Colonic mucosa (tissue), 4 donors: Measurements from ENCODE around the gene UTY. TPM values are rescaled to one million over a fixed set of nuclear protein-coding genes. Genes with fewer than 3 reads are reported as not detected.

Source experiments
- DNase-seq: peaks from one replicate; pipeline ENCODE4 v3.0.0-alpha.2; 2020
- H3K27ac ChIP-seq: fragments of 200-600 bp; one replicate; pipeline ENCODE4 v1.8.0; 2021
- H3K27me3 ChIP-seq: fragments of 200-600 bp; one replicate; pipeline ENCODE4 v1.8.0; 2021
- H3K36me3 ChIP-seq: fragments of 200-600 bp; one replicate; pipeline ENCODE4 v1.8.0; 2021
- H3K4me1 ChIP-seq: fragments of 200-600 bp; one replicate; pipeline ENCODE4 v1.8.0; 2021; ENCODE audit warnings: mild to moderate bottlenecking
- H3K4me3 ChIP-seq: fragments of 200-600 bp; one replicate; pipeline ENCODE4 v1.8.0; 2021
- H3K9ac ChIP-seq, 2 donors: one replicate each; pipeline ENCODE4 v1.7.0; 2013; ENCODE audit warnings: control low read depth in 2 of 2, low read depth in 2 of 2, low read length in 2 of 2
- H3K9me3 ChIP-seq: fragments of 200-600 bp; one replicate; pipeline ENCODE4 v1.8.0; 2021
- intact Hi-C: fragments of 100-400 bp; cut with DNase I; formaldehyde crosslinking; loops from one replicate; pipeline ENCODE4 v1.14.1; 2022
- total RNA-seq, 2 donors: library from RNA; stranded (reverse); fragmentation: NEBNext Ultra II Directional in 1 of 2; extraction: Animal tissue kit (Norgen Biotek cat#: 25700) in 1 of 2; gene quantifications; one replicate each; pipeline ENCODE4 v1.2.1, GENCODE V29; 2021
- TF ChIP-seq, protein P1 (sequence below): fragments of 200-600 bp; IDR thresholded peaks from one replicate; pipeline ENCODE4 v1.8.0; 2022; ENCODE audit warnings: antibody characterized with exemption, mild to moderate bottlenecking
- donor health status: healthy.
- donor health status: DM: no; HTN: no; CAD: no.
- donor health status: DM: no; HTN: no; CAD: no.

UTY gene
- total RNA-seq, 2 donors from 2014 or later: 0.12 TPM; not detected in 1

DNA sequence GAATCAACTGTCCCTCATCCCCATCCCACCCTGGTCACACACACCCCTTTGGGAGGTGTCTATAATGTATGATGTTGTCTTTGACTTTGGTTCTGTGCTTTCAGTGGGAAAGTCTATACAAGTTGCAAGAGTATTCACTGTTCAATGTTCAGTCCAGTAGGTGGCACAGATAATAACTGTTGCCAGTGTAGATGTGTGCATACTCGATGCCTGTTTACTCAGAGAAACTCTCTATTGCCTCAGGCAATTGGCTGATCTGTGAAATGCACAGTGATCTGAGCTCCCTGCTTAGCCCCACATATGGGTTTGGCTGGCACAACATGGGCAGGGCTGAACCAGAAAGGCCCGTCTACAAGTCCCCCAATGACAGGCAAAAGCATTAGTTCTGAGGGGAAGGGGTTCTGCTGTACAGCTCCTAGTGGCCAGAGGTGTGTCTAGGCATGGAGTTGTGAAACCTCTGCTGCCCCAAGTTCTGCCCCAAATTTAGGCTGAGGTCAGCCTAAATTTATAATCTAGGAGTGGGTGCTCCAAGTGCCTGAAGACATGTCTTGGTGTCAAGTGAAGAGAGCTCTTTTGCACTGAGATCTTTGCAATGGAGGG is 252.4 kb downstream of the UTY start:
- intact Hi-C loops: no loop called here
- no peak overlapping the region for H3K27ac ChIP-seq
- TF ChIP-seq, protein P1, sequence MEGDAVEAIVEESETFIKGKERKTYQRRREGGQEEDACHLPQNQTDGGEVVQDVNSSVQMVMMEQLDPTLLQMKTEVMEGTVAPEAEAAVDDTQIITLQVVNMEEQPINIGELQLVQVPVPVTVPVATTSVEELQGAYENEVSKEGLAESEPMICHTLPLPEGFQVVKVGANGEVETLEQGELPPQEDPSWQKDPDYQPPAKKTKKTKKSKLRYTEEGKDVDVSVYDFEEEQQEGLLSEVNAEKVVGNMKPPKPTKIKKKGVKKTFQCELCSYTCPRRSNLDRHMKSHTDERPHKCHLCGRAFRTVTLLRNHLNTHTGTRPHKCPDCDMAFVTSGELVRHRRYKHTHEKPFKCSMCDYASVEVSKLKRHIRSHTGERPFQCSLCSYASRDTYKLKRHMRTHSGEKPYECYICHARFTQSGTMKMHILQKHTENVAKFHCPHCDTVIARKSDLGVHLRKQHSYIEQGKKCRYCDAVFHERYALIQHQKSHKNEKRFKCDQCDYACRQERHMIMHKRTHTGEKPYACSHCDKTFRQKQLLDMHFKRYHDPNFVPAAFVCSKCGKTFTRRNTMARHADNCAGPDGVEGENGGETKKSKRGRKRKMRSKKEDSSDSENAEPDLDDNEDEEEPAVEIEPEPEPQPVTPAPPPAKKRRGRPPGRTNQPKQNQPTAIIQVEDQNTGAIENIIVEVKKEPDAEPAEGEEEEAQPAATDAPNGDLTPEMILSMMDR: no peak
- no peak for DNase-seq
- no peaks in the 10 kb centered on the region for H3K4me1 ChIP-seq
- no peak overlapping the region for H3K4me3 ChIP-seq
- no peaks in the 10 kb centered on the region for H3K27me3 ChIP-seq
- H3K9ac ChIP-seq: no peak overlapping the region
- no peaks in the 10 kb centered on the region for H3K36me3 ChIP-seq
- H3K9me3 ChIP-seq: no peaks in the 10 kb centered on the region

DNA sequence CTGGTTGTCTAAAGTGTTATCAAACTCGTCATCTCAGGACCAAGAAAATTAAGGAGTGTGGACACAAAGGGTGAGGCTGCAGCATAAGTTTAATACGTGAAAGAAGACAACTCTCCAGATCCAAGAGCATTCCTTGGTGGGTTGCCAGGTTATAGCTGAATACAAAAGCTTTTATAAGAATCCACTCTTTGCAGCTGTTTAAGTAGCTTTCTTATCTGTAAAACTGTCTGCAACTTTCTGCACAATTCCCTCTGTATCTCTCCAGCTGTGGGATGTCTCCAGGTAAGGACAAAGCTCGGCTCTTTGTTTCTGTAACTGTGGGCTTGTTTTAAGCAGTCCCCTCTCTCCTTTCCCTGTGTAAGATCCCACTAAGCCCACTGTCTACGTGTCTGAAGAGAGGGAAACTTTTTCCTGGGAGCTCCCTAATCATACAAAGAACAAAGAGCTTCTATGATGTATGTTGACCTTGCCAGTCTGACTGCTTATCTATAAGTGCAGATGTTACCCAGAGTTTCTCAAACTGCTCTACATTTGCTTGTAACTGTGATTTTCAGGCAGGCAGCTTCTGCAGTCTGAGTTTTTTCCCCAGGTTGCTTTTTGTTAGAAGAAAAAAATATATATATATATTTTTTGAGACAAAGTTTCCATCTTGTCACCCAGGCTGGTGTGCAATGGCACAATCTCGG is 268.7 kb downstream of the UTY start:
- no peak overlapping the region for H3K27ac ChIP-seq
- H3K4me3 ChIP-seq: no peak overlapping the region
- intact Hi-C loops: no loop called here
- no peak overlapping the region for H3K9ac ChIP-seq
- no peaks in the 10 kb centered on the region for H3K4me1 ChIP-seq
- no peak for DNase-seq
- H3K9me3 ChIP-seq: no peaks in the 10 kb centered on the region
- H3K27me3 ChIP-seq: no peaks in the 10 kb centered on the region
- no peaks in the 10 kb centered on the region for H3K36me3 ChIP-seq
- TF ChIP-seq, protein P1: no peak

DNA sequence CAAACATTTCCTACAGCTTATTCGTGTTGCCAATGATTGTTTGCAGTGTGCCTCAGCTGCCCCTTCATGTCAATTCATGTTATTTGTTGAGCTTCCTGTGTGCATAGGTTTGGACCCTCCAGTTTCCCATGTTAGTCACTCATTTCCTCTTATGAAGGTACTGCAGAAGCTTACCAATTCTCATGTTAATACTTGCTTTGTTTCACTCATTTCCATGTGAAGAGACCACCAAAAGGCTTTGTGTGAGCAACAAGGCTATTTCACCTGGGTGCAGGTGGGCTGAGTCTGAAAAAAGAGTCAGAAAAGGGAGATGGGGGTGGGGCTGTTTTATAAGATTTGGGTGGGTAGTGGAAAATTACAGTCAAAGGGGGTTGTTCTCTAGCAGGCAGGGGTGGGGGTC is 274.6 kb downstream of the UTY start:
- no peak overlapping the region for H3K27ac ChIP-seq
- intact Hi-C loops: no loop called here
- no peak for DNase-seq
- no peaks in the 10 kb centered on the region for H3K4me1 ChIP-seq
- H3K36me3 ChIP-seq: no peaks in the 10 kb centered on the region
- no peak overlapping the region for H3K9ac ChIP-seq
- no peaks in the 10 kb centered on the region for H3K9me3 ChIP-seq
- TF ChIP-seq, protein P1: no peak
- H3K27me3 ChIP-seq: no peaks in the 10 kb centered on the region
- H3K4me3 ChIP-seq: no peak overlapping the region

Other genes with a start within 250 kb of the UTY start
- gene TMSB4Y, start 223.9 kb upstream of the UTY start, total RNA-seq: not detected